ENCODE data around the gene INO80B. TPM values are rescaled to one million over a fixed set of nuclear protein-coding genes. Genes with fewer than 3 reads are reported as not detected.

INO80B gene
- total and polyA plus RNA-seq, 9 of the 15 experiments (the other 6 are each of a cell fraction or from before 2014, with no cell fraction given) = 0.41 to 22.6 (median 9.0) TPM

- TF ChIP-seq RAD21 (CRISPR knock-in tag; conservative IDR thresholded peaks at IDR 0.05 in 1 of 2, IDR thresholded peaks at IDR 0.05 in 1 of 2) (0 out of 4 replicates have a peak, but pooled peaks of 1 of the 2 experiments have one; percentile 19), L3MBTL2 (IDR thresholded peaks at IDR 0.05) (peak; percentile 81), ZNF239 (CRISPR knock-in tag; IDR thresholded peaks at IDR 0.05) (no peak), ZBED1 (IDR thresholded peaks at IDR 0.05) (0 out of 2 replicates have a peak, but pooled peaks have one; percentile 45), ZNF174 (CRISPR knock-in tag; IDR thresholded peaks at IDR 0.05) (no peak), GTF3C2 (IDR thresholded peaks at IDR 0.05; ENCODE audit: borderline replicate concordance, extremely low read depth, insufficient read length) (no peak), CREBBP (IDR thresholded peaks at IDR 0.05; ENCODE audit: low read depth, low read length) (no peak), ZC3H11A (IDR thresholded peaks at IDR 0.05; ENCODE audit: low read depth, low read length) (no peak), GATAD2A (IDR thresholded peaks at IDR 0.05) (no peak), ZNF146 (CRISPR knock-in tag; IDR thresholded peaks at IDR 0.05; ENCODE audit: unreplicated experiment) (no peak), NRF1 (conservative IDR thresholded peaks at IDR 0.05 in 1 of 2, IDR thresholded peaks at IDR 0.05 in 1 of 2) (peak; percentile 42 to 61; a peak in 3 of 4 replicates), ZNF592 (IDR thresholded peaks at IDR 0.05) (0 out of 2 replicates have a peak, but pooled peaks have one; percentile 68), UBTF (IDR thresholded peaks at IDR 0.05; ENCODE audit: borderline replicate concordance in 1 of 2, low read depth in 2 of 2, low read length in 2 of 2) (peak in 1 of 2 experiments; percentile 78; a peak in 1 of 4 replicates), SMARCB1 (IDR thresholded peaks at IDR 0.05; ENCODE audit: insufficient read length, low read depth) (peak; percentile 52), BMI1 (IDR thresholded peaks at IDR 0.05; ENCODE audit: low read length) (no peak), ZNF24 (IDR thresholded peaks at IDR 0.05) (no peak), KLF10 (CRISPR knock-in tag; IDR thresholded peaks at IDR 0.05) (no peak), ZFP30 (CRISPR knock-in tag; IDR thresholded peaks at IDR 0.05; ENCODE audit: borderline replicate concordance) (no peak), POLR2AphosphoS5 (IDR thresholded peaks at IDR 0.05; ENCODE audit: control insufficient read depth, insufficient read depth, low read depth, low read length) (0 out of 2 replicates have a peak, but pooled peaks have one; percentile 14)
Observed at GRCh38 chr2:74440378-74441169, 14.3 kb upstream of the INO80B start (continued).

Measured in K562 (cell line).